ENCODE measurements around the gene CENPW. TPM values are rescaled to one million over a fixed set of nuclear protein-coding genes. Genes with fewer than 3 reads are reported as not detected.

The CENPW gene
- 27.0 TPM for polyA plus RNA-seq (2013, experiment 1 of 2; ENCODE audit: insufficient read length)
- 32.0 TPM for polyA plus RNA-seq (2013, experiment 2 of 2; ENCODE audit: insufficient read length)

DNA sequence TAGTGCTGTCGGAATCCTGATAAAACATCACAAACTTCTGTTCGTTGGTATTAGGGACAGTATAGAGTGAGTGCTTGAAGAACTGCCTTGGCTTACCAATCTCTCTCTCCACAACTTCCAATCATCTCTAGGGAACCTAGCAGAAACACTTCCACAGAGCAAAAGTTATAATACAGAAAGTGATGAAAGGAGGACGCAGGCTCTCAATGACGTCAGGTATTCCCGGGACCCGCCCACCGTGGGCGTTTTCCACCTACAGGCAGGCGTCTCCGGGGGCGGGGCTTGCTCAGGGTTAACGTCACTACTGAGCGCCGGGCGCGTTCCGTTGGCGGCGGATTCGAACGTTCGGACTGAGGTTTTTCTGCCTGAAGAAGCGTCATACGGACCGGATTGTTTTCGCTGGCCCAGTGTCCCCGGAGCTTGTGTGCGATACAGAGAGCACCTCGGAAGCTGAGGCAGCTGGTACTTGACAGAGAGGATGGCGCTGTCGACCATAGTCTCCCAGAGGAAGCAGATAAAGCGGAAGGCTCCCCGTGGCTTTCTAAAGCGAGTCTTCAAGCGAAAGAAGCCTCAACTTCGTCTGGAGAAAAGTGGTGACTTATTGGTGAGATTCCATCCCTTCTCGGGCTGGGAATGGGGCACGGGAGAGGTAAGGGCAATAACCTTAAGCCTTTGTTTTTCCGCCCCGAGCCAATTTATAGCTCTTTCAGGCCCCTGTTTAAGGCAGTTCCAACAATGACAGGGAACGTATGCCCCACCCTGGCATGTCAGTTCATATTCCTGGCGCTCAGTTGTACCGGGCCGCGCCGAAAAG lies at the start of gene CENPW:
CENPW (plus strand) TSS at position 320 of the 814 bp plus-strand sequence; CDS start at position 479, 159 bp downstream.
- peak; percentile 83 for DNase-seq

DNA sequence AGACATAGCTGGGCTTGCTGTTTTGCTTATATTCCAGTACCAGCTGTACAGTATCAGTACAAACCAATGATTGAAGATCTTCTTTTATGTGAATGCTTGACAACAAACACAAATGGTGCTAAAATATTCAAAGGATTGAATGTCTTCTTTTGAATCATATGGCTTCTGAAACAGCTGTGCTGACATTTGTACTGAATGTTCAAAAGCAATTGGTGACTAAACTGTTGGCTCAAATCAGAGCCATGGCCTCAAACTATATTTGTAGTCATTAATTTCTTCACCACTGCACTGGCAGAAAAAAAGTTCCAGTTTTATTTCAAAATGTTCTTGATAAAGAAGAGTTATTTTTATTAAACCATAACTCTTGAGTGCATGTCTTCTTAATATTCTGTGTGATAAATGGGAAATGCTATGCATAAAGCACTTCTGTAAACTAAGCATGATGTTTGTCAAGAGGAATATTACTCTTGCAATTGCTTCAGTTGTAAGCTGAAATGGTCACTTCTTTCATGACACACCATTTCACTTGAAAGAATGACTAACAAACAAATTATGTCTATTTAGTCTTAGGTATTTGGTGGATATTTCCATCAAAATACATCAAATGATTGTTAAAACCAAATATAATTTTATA lies 45.9 kb upstream of the CENPW start:
- no peak for DNase-seq

DNA sequence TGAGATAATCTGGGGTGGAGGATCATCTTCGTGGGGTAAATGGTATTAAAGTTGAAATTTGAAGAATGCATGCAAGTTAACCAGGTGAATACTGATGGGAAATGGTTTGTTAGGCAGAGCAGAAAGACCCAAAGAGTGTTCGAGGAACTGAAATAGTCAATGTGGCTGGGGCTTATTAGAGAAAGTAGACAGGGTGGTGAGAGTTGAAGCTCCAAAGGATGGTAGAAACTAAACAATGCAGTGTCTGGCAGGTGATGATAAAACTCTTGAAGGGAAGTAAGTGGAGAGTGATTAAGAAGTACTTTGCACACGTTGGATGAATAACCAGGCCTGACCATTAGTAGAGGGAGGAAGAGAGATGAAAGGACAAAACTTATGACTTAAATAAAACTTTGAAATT lies 39.8 kb upstream of the CENPW start:
- DNase-seq, result no peak

- DNase-seq, result no peak
Measured at GRCh38 chr6:126300735-126301134, 39.2 kb upstream of the CENPW start.

- no peak for DNase-seq
Measured at GRCh38 chr6:126302191-126302590, 37.7 kb upstream of the CENPW start.

DNA sequence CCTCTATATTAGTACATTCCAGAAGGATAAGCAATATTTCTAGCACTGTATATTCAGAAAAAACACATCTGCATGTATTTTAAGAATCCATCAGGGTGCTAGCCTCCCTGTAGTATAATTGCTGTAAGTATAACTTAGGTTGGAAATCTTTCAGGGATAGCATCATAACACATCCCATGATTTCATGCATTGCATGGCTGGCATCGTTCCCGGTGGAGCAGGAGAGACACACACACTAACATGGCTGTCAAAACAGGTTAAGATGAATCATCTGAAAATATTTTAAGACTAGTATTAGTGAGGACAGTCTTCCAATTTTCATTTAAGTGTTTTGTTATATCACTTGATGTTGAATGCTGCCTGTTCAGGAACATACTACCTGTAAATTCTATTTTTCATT lies 32.1 kb upstream of the CENPW start:
- peak; percentile 89 for DNase-seq

DNA sequence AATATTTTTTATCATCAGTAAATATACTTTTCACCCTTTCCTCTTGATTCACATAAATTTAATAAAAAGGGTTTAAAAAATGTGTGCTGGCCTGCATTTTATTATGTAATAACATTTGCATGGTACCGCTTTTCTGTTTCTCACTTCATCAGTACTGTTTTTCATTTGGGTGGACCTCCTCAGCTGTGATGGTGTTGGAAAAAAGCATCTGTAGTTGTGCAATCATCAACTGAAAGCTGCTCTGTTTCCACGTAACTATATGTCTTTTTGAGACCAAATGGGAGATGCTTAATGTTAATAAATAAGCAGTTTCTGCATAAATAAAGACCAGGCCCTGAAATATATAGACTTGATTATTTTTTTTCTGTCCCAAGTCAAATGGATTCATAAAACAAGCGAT lies 31.6 kb upstream of the CENPW start:
- DNase-seq, result peak; percentile 13

GRCh38 chr6:126312013-126312665 lies 27.8 kb upstream of the CENPW start:
- DNase-seq, result no peak

- no peak for DNase-seq
Measured at GRCh38 chr6:126313941-126314340, 26.0 kb upstream of the CENPW start.

DNA sequence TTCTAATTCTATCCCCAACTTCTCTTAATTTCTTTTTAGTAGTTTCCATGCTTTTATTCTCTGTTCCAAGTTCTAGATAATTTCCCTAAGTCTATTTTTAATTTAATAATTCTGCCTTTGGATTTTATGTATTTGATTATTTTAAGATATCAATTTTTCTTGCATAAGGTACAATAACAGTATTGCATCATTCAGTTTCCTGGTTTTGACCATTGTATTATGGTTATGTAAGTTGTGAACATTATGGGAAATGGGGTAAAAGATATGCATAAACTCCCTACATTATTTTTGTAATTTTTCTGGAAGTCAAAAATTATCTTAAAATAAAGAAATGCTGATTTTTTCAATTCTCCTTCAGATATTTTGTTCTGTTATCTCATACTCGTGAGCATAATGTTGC lies 21.1 kb upstream of the CENPW start:
- no peak for DNase-seq

- no peak for DNase-seq
Measured at GRCh38 chr6:126333729-126334128, 6.2 kb upstream of the CENPW start.

GRCh38 chr6:126335210-126335609 lies 4.7 kb upstream of the CENPW start:
- no peak for DNase-seq

GRCh38 chr6:126337323-126337722 lies 2.6 kb upstream of the CENPW start:
- peak; percentile 41 for DNase-seq

DNA sequence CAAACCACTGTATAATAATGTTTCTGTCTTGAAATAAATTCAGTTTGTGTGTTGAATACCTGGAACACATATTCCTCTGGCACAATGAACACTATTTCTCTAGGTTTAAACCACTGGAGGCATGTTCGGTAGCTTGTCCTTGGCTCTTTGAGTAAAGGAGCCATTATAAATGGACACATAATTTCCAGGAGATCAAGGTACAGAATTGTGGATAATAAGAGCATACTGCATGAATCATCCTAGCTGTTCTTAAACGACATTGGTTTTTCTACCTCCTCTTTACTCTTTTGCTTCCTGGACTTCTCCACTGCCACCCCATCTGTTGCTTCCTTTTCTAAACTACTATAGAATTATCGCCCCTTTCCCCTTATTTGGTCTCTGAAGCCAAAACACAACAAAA lies 1.2 kb downstream of the CENPW start:
- DNase-seq, result no peak

- DNase-seq, result no peak
Measured at GRCh38 chr6:126344181-126344580, 4.3 kb downstream of the CENPW start.

DNA sequence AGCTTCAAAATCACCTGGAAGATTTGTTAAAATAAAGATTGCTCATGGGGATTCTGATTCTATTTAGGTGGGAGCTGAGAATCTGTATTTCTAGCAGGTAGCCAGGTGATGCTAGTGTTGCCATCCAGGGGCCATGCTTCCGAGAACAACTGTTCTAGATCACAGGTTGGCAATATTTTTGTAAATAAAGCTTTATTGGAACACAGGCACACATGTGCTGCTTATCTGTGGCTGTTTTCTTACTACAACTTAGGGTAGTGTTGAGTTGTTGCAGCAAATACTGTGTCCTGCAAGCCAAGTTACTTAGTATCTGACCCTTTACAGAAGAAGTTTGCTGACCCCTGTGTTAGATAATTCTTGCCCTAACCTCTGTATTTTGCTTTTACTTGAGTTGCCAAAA lies 12.0 kb downstream of the CENPW start:
- no peak for DNase-seq

GRCh38 chr6:126352514-126352913 lies 12.6 kb downstream of the CENPW start:
- no peak for DNase-seq

DNA sequence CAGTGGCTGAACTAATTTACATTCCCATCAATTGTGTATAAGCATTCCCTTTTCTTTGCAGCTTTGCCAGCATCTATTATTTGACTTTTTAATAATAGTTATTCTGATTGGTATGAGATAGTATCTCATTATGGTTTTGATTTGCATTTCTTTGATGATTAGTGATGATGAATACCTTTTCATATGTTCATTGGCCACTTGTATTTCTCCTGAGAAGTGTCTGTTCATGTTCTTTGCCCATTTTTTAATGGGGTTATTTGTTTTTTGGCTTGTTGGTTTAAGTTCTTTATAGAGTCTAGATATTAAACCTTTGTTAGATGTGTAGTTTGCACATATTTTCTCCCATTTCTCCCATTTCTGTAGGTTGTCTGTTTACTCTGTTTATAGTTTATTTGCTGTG lies 16.6 kb downstream of the CENPW start:
- DNase-seq, result no peak

- no peak for DNase-seq
Measured at GRCh38 chr6:126359936-126360537, 20.1 kb downstream of the CENPW start.

DNA sequence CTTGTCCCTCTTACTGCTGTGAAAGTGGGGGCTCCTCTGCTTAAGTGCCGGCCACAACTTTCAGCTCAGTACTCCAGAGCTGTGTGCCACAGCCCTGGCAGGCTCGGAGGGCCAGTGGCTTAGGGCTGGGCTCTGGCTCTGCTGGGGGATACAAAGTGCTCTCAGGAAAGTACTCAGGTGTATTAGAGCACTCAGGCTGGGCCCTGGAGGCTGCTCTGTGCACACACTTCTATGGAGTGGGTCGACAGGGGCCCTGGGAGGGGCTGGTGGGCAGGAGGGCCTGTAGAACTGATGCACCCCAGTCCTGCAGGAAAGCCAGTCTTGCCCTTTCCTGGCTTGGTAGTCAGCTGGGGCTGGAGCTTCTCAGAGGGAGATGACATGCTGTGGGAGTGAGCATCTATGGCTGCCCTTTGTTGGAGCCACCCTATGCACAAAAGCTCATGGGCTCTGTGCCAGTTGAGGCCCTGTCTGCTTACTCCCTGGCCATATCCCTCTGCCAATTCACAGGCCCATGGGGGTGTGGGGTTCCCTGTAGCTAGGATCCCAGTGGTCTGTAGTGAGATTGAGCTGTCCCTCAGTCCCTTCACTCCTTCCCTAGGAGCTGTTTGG lies 22.0 kb downstream of the CENPW start:
- DNase-seq, result no peak

DNA sequence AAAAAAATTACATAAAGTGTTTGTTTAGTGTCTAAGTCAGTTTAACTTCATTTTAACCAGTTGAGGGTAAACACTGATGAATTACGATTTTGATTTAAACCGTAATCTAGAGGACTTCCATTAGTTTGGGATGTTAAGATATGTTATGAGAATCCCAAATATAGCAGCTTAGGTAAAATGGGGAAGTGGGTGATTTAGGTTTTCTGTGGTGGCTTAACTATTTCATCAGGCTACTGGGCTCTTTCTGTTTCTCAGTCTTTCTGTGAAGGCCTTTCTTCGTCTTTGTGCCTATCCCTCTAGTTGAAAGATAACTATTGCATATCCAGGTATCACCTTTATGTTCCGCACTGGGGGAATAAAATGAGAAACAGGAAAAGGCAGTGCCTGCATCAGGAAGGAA lies 27.9 kb downstream of the CENPW start:
- DNase-seq, result no peak

GRCh38 chr6:126372626-126373025 lies 32.7 kb downstream of the CENPW start:
- DNase-seq, result no peak

DNA sequence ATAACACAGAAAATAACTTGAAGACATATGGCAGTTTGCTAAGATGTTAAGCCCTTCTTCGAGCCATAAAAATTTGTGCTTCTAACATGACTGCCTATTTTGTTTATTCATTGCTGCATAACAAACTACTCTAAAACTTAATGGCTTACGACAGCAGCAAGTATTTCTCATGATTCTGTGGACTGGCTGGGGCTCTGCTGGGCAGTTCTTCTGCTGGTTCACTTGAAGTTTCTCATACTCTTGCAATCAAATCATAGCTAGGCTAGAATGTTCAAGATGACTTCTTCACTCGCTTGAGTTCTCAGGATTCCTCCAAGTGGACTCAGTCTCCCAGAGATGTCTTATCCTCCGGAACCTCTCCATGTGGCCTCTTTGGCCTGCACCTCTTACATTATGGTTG lies 33.4 kb downstream of the CENPW start:
- DNase-seq, result no peak

Data from fibroblast of skin of abdomen (primary cell).